ENCODE results near the gene TEX22. TPM values are rescaled to one million over a fixed set of nuclear protein-coding genes. Genes with fewer than 3 reads are reported as not detected.

TEX22 gene
- total RNA-seq, 1 experiment from 2014 or later = 0.87 TPM

GRCh38 chr14:105385698-105386365 lies 12.5 kb upstream of the TEX22 start (continued):
- TF ChIP-seq HMGXB4 (CRISPR knock-in tag; IDR thresholded peaks at IDR 0.05) = no peak

GRCh38 chr14:105386581-105387529 lies 11.5 kb upstream of the TEX22 start:
- Mint-ChIP-seq H3K4me3 (no peak overlapping the region), H3K4me1 (no peaks in the 10 kb centered on the region), H3K9me3 (no peaks in the 10 kb centered on the region), H3K27me3 (ENCODE audit: low read depth) (no peaks in the 10 kb centered on the region), H3K36me3 (peaks cover 16% of the 10 kb centered on the region), H3K27ac (no peak overlapping the region)
- DNase-seq (ENCODE audit: low spot score) (no peak), ATAC-seq (no peak)
- TF ChIP-seq ERG (CRISPR knock-in tag; IDR thresholded peaks at IDR 0.05) (no peak), ZMAT4 (CRISPR knock-in tag; IDR thresholded peaks at IDR 0.05) (no peak), MAX (CRISPR knock-in tag; IDR thresholded peaks at IDR 0.05) (no peak), NFATC4 (CRISPR knock-in tag; IDR thresholded peaks at IDR 0.05) (no peak), ZNF532 (CRISPR knock-in tag; IDR thresholded peaks at IDR 0.05; ENCODE audit: borderline replicate concordance) (no peak), HMGXB4 (CRISPR knock-in tag; IDR thresholded peaks at IDR 0.05) (no peak), NFYB (CRISPR knock-in tag; conservative IDR thresholded peaks at IDR 0.05; ENCODE audit: low read depth) (no peak), PRDM15 (CRISPR knock-in tag; IDR thresholded peaks at IDR 0.05) (no peak), ZNF232 (CRISPR knock-in tag; IDR thresholded peaks at IDR 0.05) (no peak), USF2 (CRISPR knock-in tag; IDR thresholded peaks at IDR 0.05) (no peak), KAT7 (CRISPR knock-in tag; IDR thresholded peaks at IDR 0.05; ENCODE audit: borderline replicate concordance) (no peak), NR3C1 (CRISPR knock-in tag; conservative IDR thresholded peaks at IDR 0.05; ENCODE audit: low read depth) (no peak), TCF7 (CRISPR knock-in tag; IDR thresholded peaks at IDR 0.05; ENCODE audit: low read depth) (no peak)
- CTCF ChIA-PET = no interaction called here
- POLR2A ChIA-PET = no interaction called here

All from WTC11 (cell line).